GM12873 (cell line): Measurements from ENCODE around the gene IL17RD.

Experiments
- CTCF ChIP-seq: IDR thresholded peaks from 2 replicates; pipeline ENCODE4 v1.5.1; 2012; ENCODE audit warnings: low read depth, mild to moderate bottlenecking, moderate library complexity, low read length, control low read depth; ENCODE audit not compliant: insufficient read depth; ENCODE audit errors: missing control alignments

The IL17RD gene

GRCh38 chr3:57061556-57061955, 103.6 kb downstream of the IL17RD start:
- no peak for TF ChIP-seq CTCF

- TF ChIP-seq CTCF = no peak
These were observed 104.9 kb downstream of the IL17RD start, which contains the start of gene SPATA12 for GRCh38 chr3:57060089-57060821. Gene SPATA12, plus strand, starts transcription at chr3:57060664. Its CDS starts 13,031 bp downstream, at chr3:57073695.

GRCh38 chr3:57059411-57059810, 105.7 kb downstream of the IL17RD start:
- no peak for TF ChIP-seq CTCF

- TF ChIP-seq CTCF = no peak
These were observed 107.8 kb downstream of the IL17RD start for GRCh38 chr3:57057351-57057750.

- no peak for TF ChIP-seq CTCF
These were observed 112.0 kb downstream of the IL17RD start for GRCh38 chr3:57053122-57053521.

- TF ChIP-seq CTCF = no peak
These were observed 112.5 kb downstream of the IL17RD start for GRCh38 chr3:57052662-57053061.

- no peak for TF ChIP-seq CTCF
These were observed 116.4 kb downstream of the IL17RD start for GRCh38 chr3:57048728-57049127.
